ENCODE measurements around the gene ASAP2.

Gene ASAP2

GRCh38 chr2:9310798-9311197 is 104.2 kb downstream of the ASAP2 start:
- no peak for DNase-seq (ENCODE audit: insufficient read length)

GRCh38 chr2:9311488-9311887 is 104.9 kb downstream of the ASAP2 start:
- DNase-seq (ENCODE audit: insufficient read length) (no peak), FAIRE-seq (no peak)
- TF ChIP-seq POLR2A (IDR thresholded peaks at IDR 0.05; ENCODE audit: low read depth, low read length) = no peak
- no peak for TF ChIP-seq POLR2AphosphoS5 (IDR thresholded peaks at IDR 0.05; ENCODE audit: low read depth, low read length)
- no peak for TF ChIP-seq TAF1 (IDR thresholded peaks at IDR 0.05; ENCODE audit: borderline replicate concordance, low read depth, low read length)

More at GRCh38 chr2:9310798-9311197, 104.2 kb downstream of the ASAP2 start:
- no peak for FAIRE-seq
- no peak for TF ChIP-seq POLR2A (IDR thresholded peaks at IDR 0.05; ENCODE audit: low read depth, low read length)
- no peak for TF ChIP-seq POLR2AphosphoS5 (IDR thresholded peaks at IDR 0.05; ENCODE audit: low read depth, low read length)
- TF ChIP-seq TAF1 (IDR thresholded peaks at IDR 0.05; ENCODE audit: borderline replicate concordance, low read depth, low read length) = no peak

- DNase-seq (ENCODE audit: insufficient read length) (no peak), FAIRE-seq (no peak)
- no peak for TF ChIP-seq POLR2A (IDR thresholded peaks at IDR 0.05; ENCODE audit: low read depth, low read length)
- TF ChIP-seq POLR2AphosphoS5 (IDR thresholded peaks at IDR 0.05; ENCODE audit: low read depth, low read length) = no peak
- TF ChIP-seq TAF1 (IDR thresholded peaks at IDR 0.05; ENCODE audit: borderline replicate concordance, low read depth, low read length) = no peak
These were observed 106.0 kb downstream of the ASAP2 start for GRCh38 chr2:9312591-9312990.

GRCh38 chr2:9313443-9313842 is 106.8 kb downstream of the ASAP2 start:
- no peak for DNase-seq (ENCODE audit: insufficient read length)
- FAIRE-seq = no peak
- no peak for TF ChIP-seq TAF1 (IDR thresholded peaks at IDR 0.05; ENCODE audit: borderline replicate concordance, low read depth, low read length)
- no peak for TF ChIP-seq POLR2AphosphoS5 (IDR thresholded peaks at IDR 0.05; ENCODE audit: low read depth, low read length)
- no peak for TF ChIP-seq POLR2A (IDR thresholded peaks at IDR 0.05; ENCODE audit: low read depth, low read length)

- TF ChIP-seq POLR2A (IDR thresholded peaks at IDR 0.05; ENCODE audit: low read depth, low read length) (no peak), TAF1 (IDR thresholded peaks at IDR 0.05; ENCODE audit: borderline replicate concordance, low read depth, low read length) (no peak), POLR2AphosphoS5 (IDR thresholded peaks at IDR 0.05; ENCODE audit: low read depth, low read length) (no peak)
- FAIRE-seq (no peak), DNase-seq (ENCODE audit: insufficient read length) (no peak)
These were observed 108.8 kb downstream of the ASAP2 start for GRCh38 chr2:9315280-9315847.

GRCh38 chr2:9317559-9317958 is 110.9 kb downstream of the ASAP2 start:
- no peak for FAIRE-seq
- no peak for DNase-seq (ENCODE audit: insufficient read length)
- TF ChIP-seq TAF1 (IDR thresholded peaks at IDR 0.05; ENCODE audit: borderline replicate concordance, low read depth, low read length) = no peak
- no peak for TF ChIP-seq POLR2AphosphoS5 (IDR thresholded peaks at IDR 0.05; ENCODE audit: low read depth, low read length)
- TF ChIP-seq POLR2A (IDR thresholded peaks at IDR 0.05; ENCODE audit: low read depth, low read length) = no peak

GRCh38 chr2:9318461-9319337 is 112.1 kb downstream of the ASAP2 start:
- TF ChIP-seq POLR2A (IDR thresholded peaks at IDR 0.05; ENCODE audit: low read depth, low read length) = no peak
- DNase-seq (ENCODE audit: insufficient read length) = no peak
- no peak for FAIRE-seq

- no peak for DNase-seq (ENCODE audit: insufficient read length)
- no peak for FAIRE-seq
- TF ChIP-seq POLR2A (IDR thresholded peaks at IDR 0.05; ENCODE audit: low read depth, low read length) = no peak
- no peak for TF ChIP-seq TAF1 (IDR thresholded peaks at IDR 0.05; ENCODE audit: borderline replicate concordance, low read depth, low read length)
- no peak for TF ChIP-seq POLR2AphosphoS5 (IDR thresholded peaks at IDR 0.05; ENCODE audit: low read depth, low read length)
These were observed 112.7 kb downstream of the ASAP2 start for GRCh38 chr2:9319338-9319715.

- FAIRE-seq (no peak), DNase-seq (ENCODE audit: insufficient read length) (no peak)
- TF ChIP-seq POLR2AphosphoS5 (IDR thresholded peaks at IDR 0.05; ENCODE audit: low read depth, low read length) = no peak
- no peak for TF ChIP-seq POLR2A (IDR thresholded peaks at IDR 0.05; ENCODE audit: low read depth, low read length)
- no peak for TF ChIP-seq TAF1 (IDR thresholded peaks at IDR 0.05; ENCODE audit: borderline replicate concordance, low read depth, low read length)
These were observed 116.0 kb downstream of the ASAP2 start for GRCh38 chr2:9322576-9322975.

GRCh38 chr2:9325428-9325827 is 118.8 kb downstream of the ASAP2 start:
- no peak for FAIRE-seq
- DNase-seq (ENCODE audit: insufficient read length) = no peak
- TF ChIP-seq TAF1 (IDR thresholded peaks at IDR 0.05; ENCODE audit: borderline replicate concordance, low read depth, low read length) (no peak), POLR2AphosphoS5 (IDR thresholded peaks at IDR 0.05; ENCODE audit: low read depth, low read length) (no peak), POLR2A (IDR thresholded peaks at IDR 0.05; ENCODE audit: low read depth, low read length) (no peak)

GRCh38 chr2:9326975-9327374 is 120.4 kb downstream of the ASAP2 start:
- no peak for FAIRE-seq
- DNase-seq (ENCODE audit: insufficient read length) = no peak
- TF ChIP-seq POLR2A (IDR thresholded peaks at IDR 0.05; ENCODE audit: low read depth, low read length) = no peak
- no peak for TF ChIP-seq POLR2AphosphoS5 (IDR thresholded peaks at IDR 0.05; ENCODE audit: low read depth, low read length)
- TF ChIP-seq TAF1 (IDR thresholded peaks at IDR 0.05; ENCODE audit: borderline replicate concordance, low read depth, low read length) = no peak

GRCh38 chr2:9327873-9328352 is 121.3 kb downstream of the ASAP2 start:
- FAIRE-seq (no peak), DNase-seq (ENCODE audit: insufficient read length) (no peak)
- TF ChIP-seq TAF1 (IDR thresholded peaks at IDR 0.05; ENCODE audit: borderline replicate concordance, low read depth, low read length) = no peak
- no peak for TF ChIP-seq POLR2AphosphoS5 (IDR thresholded peaks at IDR 0.05; ENCODE audit: low read depth, low read length)
- no peak for TF ChIP-seq POLR2A (IDR thresholded peaks at IDR 0.05; ENCODE audit: low read depth, low read length)
